ENCODE results near the gene TMEM140. TPM values are rescaled to one million over a fixed set of nuclear protein-coding genes. Genes with fewer than 3 reads are reported as not detected.
"Not testable (repeated sequence)": the region's sequence is repeated elsewhere in the genome, so short reads cannot be mapped to it uniquely, and the experiment has no call there.

Gene TMEM140
- total RNA-seq, 3 donors from 2014 or later = 23.1 to 55.7 (median 52.8) TPM

DNA sequence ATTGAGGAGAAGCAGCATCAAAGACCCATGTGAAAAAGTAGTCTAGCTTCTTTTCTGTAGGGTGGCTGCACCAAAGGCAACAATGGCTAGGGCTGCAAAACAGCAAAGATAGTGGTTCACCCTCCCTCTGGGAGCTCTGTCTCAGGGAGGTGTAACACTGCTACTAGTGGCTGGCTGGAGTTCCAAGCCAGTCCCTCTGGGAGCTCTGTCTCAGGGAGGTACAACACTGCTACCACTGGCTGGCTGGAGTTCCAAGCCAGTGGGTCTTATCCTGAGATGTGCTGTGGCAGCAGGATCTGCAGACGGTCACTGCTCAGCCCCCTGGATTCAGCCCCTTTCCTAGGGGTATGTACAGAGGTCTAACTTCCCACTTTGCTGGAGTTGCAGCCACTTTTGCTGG, 37.9 kb upstream of the TMEM140 start:
- intact Hi-C loops (cut with DNase I; ENCODE audit: low total_unique reads) = loop anchor here (1.0 kb wide), 1 partner anchor 7 kb away; no protein-coding TSS in a partner anchor

DNA sequence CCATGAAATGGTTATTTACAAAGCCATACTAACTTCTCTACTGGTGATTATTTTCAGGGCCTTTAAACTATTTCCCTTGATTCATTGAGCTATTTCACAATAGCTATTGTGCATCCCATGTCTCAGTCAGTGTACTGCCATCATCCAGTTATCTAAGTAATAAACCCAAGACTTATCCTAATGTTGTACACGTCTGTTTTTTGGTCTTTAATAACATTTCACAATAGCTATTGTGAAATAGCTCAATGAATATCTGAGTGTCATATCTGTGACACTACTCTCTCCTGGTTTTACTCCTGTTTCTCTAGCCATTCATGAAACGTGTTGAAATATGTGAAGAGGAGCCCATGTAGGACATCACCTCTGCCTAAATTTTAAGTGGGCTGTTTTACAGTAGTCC, 36.5 kb upstream of the TMEM140 start:
- H3K4me3 ChIP-seq = no peak overlapping the region
- intact Hi-C loops (cut with DNase I; ENCODE audit: low total_unique reads) = no loop called here
- no peaks in the 10 kb centered on the region for H3K4me1 ChIP-seq
- no peaks in the 10 kb centered on the region for H3K9me3 ChIP-seq
- no peak overlapping the region for H3K27ac ChIP-seq
- TF ChIP-seq POLR2AphosphoS5 (IDR thresholded peaks at IDR 0.05) (no peak), POLR2A (IDR thresholded peaks at IDR 0.05) (no peak)
- TF ChIP-seq, protein P1, sequence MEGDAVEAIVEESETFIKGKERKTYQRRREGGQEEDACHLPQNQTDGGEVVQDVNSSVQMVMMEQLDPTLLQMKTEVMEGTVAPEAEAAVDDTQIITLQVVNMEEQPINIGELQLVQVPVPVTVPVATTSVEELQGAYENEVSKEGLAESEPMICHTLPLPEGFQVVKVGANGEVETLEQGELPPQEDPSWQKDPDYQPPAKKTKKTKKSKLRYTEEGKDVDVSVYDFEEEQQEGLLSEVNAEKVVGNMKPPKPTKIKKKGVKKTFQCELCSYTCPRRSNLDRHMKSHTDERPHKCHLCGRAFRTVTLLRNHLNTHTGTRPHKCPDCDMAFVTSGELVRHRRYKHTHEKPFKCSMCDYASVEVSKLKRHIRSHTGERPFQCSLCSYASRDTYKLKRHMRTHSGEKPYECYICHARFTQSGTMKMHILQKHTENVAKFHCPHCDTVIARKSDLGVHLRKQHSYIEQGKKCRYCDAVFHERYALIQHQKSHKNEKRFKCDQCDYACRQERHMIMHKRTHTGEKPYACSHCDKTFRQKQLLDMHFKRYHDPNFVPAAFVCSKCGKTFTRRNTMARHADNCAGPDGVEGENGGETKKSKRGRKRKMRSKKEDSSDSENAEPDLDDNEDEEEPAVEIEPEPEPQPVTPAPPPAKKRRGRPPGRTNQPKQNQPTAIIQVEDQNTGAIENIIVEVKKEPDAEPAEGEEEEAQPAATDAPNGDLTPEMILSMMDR (IDR thresholded peaks at IDR 0.05) = no peak
- H3K27me3 ChIP-seq = no peaks in the 10 kb centered on the region
- H3K36me3 ChIP-seq = no peaks in the 10 kb centered on the region
- no peak for DNase-seq (ENCODE audit: low spot score in 2 of 2)

More for the DNA sequence above, 37.9 kb upstream of the TMEM140 start:
- Histone ChIP-seq H3K36me3 (no peaks in the 10 kb centered on the region), H3K27ac (no peak overlapping the region), H3K4me3 (no peak overlapping the region), H3K4me1 (no peaks in the 10 kb centered on the region), H3K9me3 (peaks cover 0 to 5% of the 10 kb centered on the region in 2 donors), H3K27me3 (no peaks in the 10 kb centered on the region)
- TF ChIP-seq POLR2AphosphoS5 (IDR thresholded peaks at IDR 0.05) (no peak), POLR2A (IDR thresholded peaks at IDR 0.05) (no peak)
- TF ChIP-seq, protein P1 (IDR thresholded peaks at IDR 0.05) = no peak
- no peak for DNase-seq (ENCODE audit: low spot score in 2 of 2)

- Histone ChIP-seq H3K36me3 (no peaks in the 10 kb centered on the region), H3K27ac (no peak overlapping the region), H3K27me3 (no peaks in the 10 kb centered on the region), H3K9me3 (peaks cover 0 to 2% of the 10 kb centered on the region in 2 donors), H3K4me3 (no peak overlapping the region), H3K4me1 (no peaks in the 10 kb centered on the region)
- no peak for TF ChIP-seq POLR2A (IDR thresholded peaks at IDR 0.05)
- no peak for DNase-seq (ENCODE audit: low spot score in 2 of 2)
- intact Hi-C loops (cut with DNase I; ENCODE audit: low total_unique reads) = no loop called here
Observed at GRCh38 chr7:135114622-135115021, 33.2 kb upstream of the TMEM140 start.

DNA sequence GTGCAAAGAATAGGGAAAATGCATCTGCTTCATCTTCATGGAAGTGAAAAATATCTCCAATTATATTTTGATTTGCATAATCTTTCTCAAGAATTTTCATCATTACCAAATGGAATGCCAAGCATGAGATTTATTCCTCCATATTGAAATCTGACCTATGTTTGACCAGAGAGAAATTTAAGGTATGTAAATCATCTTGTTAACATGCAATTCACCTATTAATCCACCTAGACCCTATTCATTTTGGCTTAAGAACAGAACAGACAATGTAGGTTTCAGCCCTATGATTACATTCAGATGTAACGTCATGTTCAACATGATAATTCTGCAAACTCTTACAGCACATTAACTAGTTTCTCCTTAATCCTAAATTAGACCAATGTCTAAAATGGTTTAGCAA, 30.8 kb upstream of the TMEM140 start:
- Histone ChIP-seq H3K27me3 (no peaks in the 10 kb centered on the region), H3K4me1 (no peaks in the 10 kb centered on the region), H3K27ac (no peak overlapping the region), H3K36me3 (no peaks in the 10 kb centered on the region), H3K9me3 (peaks cover 0 to 18% of the 10 kb centered on the region in 2 donors), H3K4me3 (no peak overlapping the region)
- TF ChIP-seq POLR2AphosphoS5 (IDR thresholded peaks at IDR 0.05) (no peak), POLR2A (IDR thresholded peaks at IDR 0.05) (no peak)
- TF ChIP-seq, protein P1 (IDR thresholded peaks at IDR 0.05) = no peak
- intact Hi-C loops (cut with DNase I; ENCODE audit: low total_unique reads) = loop anchor here (1.0 kb wide), 1 partner anchor 8 kb away; no protein-coding TSS in a partner anchor
- no peak for DNase-seq (ENCODE audit: low spot score in 2 of 2)

DNA sequence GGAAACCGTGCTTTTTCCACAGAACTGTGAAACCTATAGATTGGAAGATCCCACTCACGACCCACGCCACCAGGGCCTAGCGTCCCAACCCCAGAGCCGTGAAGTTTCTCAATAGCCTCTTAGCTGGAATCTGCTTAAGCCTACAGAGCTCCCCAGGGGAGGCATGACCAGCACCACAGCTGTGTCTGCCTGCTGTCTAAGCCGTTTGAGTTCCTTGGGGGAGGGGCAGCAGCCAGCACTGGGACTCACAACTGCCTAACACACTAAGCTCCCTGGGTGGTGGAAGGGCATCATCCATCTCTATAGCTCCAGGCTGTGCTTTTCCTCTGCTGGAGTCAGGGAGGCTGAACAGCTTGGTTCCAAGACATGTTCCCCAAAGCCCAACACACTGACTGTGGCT, 26.0 kb upstream of the TMEM140 start:
- H3K4me3 ChIP-seq = no peak overlapping the region
- H3K36me3 ChIP-seq = no peaks in the 10 kb centered on the region
- H3K4me1 ChIP-seq = no peaks in the 10 kb centered on the region
- H3K27me3 ChIP-seq = no peaks in the 10 kb centered on the region
- intact Hi-C loops (cut with DNase I; ENCODE audit: low total_unique reads) = no loop called here
- DNase-seq (ENCODE audit: low spot score in 2 of 2) = no peak
- no peak overlapping the region for H3K27ac ChIP-seq
- TF ChIP-seq, protein P1 (IDR thresholded peaks at IDR 0.05) = no peak
- TF ChIP-seq POLR2AphosphoS5 (IDR thresholded peaks at IDR 0.05) = no peak
- H3K9me3 ChIP-seq = peaks cover 0 to 18% of the 10 kb centered on the region in 2 donors

- not testable (repeated sequence) for H3K27ac ChIP-seq; DNase-seq (ENCODE audit: low spot score in 2 of 2)
Observed at GRCh38 chr7:135124631-135125030, 23.2 kb upstream of the TMEM140 start.

More at GRCh38 chr7:135124631-135125030, 23.2 kb upstream of the TMEM140 start:
- intact Hi-C loops (cut with DNase I; ENCODE audit: low total_unique reads); H3K4me3 ChIP-seq; H3K36me3 ChIP-seq; H3K27me3 ChIP-seq; H3K4me1 ChIP-seq: not testable (repeated sequence)
- H3K9me3 ChIP-seq = peaks cover 0 to 16% of the 10 kb centered on the region in 2 donors
